Breast epithelium (tissue), 4 donors: ENCODE results near the gene KLHL29. TPM values are rescaled to one million over a fixed set of nuclear protein-coding genes. Genes with fewer than 3 reads are reported as not detected.

Source experiments
- DNase-seq, 2 donors: peaks; one replicate each; pipeline ENCODE4 v3.0.0-alpha.2; 2019; ENCODE audit warnings: low spot score in 2 of 2
- H3K27ac ChIP-seq, 2 donors: fragments of 200-600 bp; sonication (generic) in 1 of 2; one replicate each; pipeline ENCODE4 v1.5.1; 2016 to 2019; ENCODE audit warnings: mild to moderate bottlenecking in 1 of 2
- H3K27me3 ChIP-seq, 2 donors: fragments of 200-600 bp; sonication (generic) in 1 of 2; one replicate each; pipeline versions ENCODE4 v1.5.1 to v1.6.0; 2017 to 2019; ENCODE audit warnings: control low read depth in 1 of 2, mild to moderate bottlenecking in 1 of 2
- H3K36me3 ChIP-seq: fragments of 200-600 bp; one replicate; pipeline ENCODE4 v1.5.1; 2019
- H3K4me1 ChIP-seq, 2 donors: fragments of 200-600 bp; sonication (generic); one replicate each; pipeline ENCODE4 v1.5.1; 2016 to 2019; ENCODE audit warnings: control low read depth in 1 of 2
- H3K4me3 ChIP-seq, 3 donors: fragments of 200-600 bp; sonication (generic); 1 replicate in 2 of 3; 2 replicates in 1 of 3; pipeline ENCODE4 v1.5.1; 2016 to 2019; ENCODE audit warnings: mild to moderate bottlenecking in 3 of 3, moderate library complexity in 2 of 3
- H3K9me3 ChIP-seq, 2 donors: fragments of 200-600 bp; sonication (generic) in 1 of 2; one replicate each; pipeline ENCODE4 v1.5.1; 2016 to 2019; ENCODE audit warnings: control low read depth in 1 of 2
- CTCF ChIP-seq, 3 donors: fragments of 450-650 bp; IDR thresholded peaks; one replicate each; pipeline ENCODE4 v1.5.1; 2016 to 2017; ENCODE audit warnings: antibody characterized with exemption in 3 of 3, mild to moderate bottlenecking in 3 of 3, moderate library complexity in 3 of 3
- POLR2A ChIP-seq: fragments of 450-650 bp; IDR thresholded peaks from one replicate; pipeline ENCODE4 v1.6.1; 2016; ENCODE audit warnings: antibody characterized with exemption, mild to moderate bottlenecking, moderate library complexity
- POLR2AphosphoS5 ChIP-seq, 3 donors: sonication (generic); formaldehyde crosslinking; IDR thresholded peaks; one replicate each; pipeline ENCODE4 v1.6.1; 2017; ENCODE audit warnings: antibody characterized with exemption in 3 of 3
- intact Hi-C: fragments of 100-400 bp; cut with DNase I; formaldehyde crosslinking; loops from one replicate; pipeline ENCODE4 v1.15.1; 2023; ENCODE audit warnings: low total_unique reads
- total RNA-seq, 3 donors: library from RNA; depleted of rRNA; stranded (reverse); fragments of >200 nt; gene quantifications; one replicate each; pipeline ENCODE4 v1.1.0, GENCODE V29; 2016

The KLHL29 gene
- total RNA-seq, 3 donors from 2014 or later = 4.5 to 20.9 (median 14.7) TPM

GRCh38 chr2:23606968-23607367, 222.0 kb downstream of the KLHL29 start:
- Histone ChIP-seq H3K9me3 (peaks cover 0 to 6% of the 10 kb centered on the region in 2 donors), H3K4me3 (no peak overlapping the region), H3K27ac (no peak overlapping the region), H3K27me3 (no peaks in the 10 kb centered on the region), H3K36me3 (no peaks in the 10 kb centered on the region), H3K4me1 (no peaks in the 10 kb centered on the region)
- TF ChIP-seq POLR2AphosphoS5 (IDR thresholded peaks at IDR 0.05) (no peak), POLR2A (no peak), CTCF (IDR thresholded peaks at IDR 0.05) (no peak)
- no peak for DNase-seq
- intact Hi-C loops = no loop called here

- Histone ChIP-seq H3K9me3 (peaks cover 0 to 9% of the 10 kb centered on the region in 2 donors), H3K36me3 (no peaks in the 10 kb centered on the region), H3K4me1 (no peaks in the 10 kb centered on the region), H3K27ac (no peak overlapping the region), H3K4me3 (no peak overlapping the region), H3K27me3 (no peaks in the 10 kb centered on the region)
- intact Hi-C loops = no loop called here
- DNase-seq = no peak
- TF ChIP-seq POLR2A (no peak), CTCF (IDR thresholded peaks at IDR 0.05) (no peak), POLR2AphosphoS5 (IDR thresholded peaks at IDR 0.05) (no peak)
Measured at GRCh38 chr2:23607925-23608324, 222.9 kb downstream of the KLHL29 start.

- Histone ChIP-seq H3K9me3 (peaks cover 0 to 9% of the 10 kb centered on the region in 2 donors), H3K27me3 (no peaks in the 10 kb centered on the region), H3K36me3 (no peaks in the 10 kb centered on the region), H3K27ac (no peak overlapping the region), H3K4me3 (no peak overlapping the region), H3K4me1 (no peaks in the 10 kb centered on the region)
- DNase-seq = no peak
- no peak for TF ChIP-seq POLR2AphosphoS5 (IDR thresholded peaks at IDR 0.05)
- no peak for TF ChIP-seq POLR2A
- no peak for TF ChIP-seq CTCF (IDR thresholded peaks at IDR 0.05)
- intact Hi-C loops = no loop called here
Measured at GRCh38 chr2:23609254-23609653, 224.3 kb downstream of the KLHL29 start.

GRCh38 chr2:23611839-23612238, 226.9 kb downstream of the KLHL29 start:
- H3K27ac ChIP-seq = no peak overlapping the region
- TF ChIP-seq POLR2A (no peak), CTCF (IDR thresholded peaks at IDR 0.05) (no peak), POLR2AphosphoS5 (IDR thresholded peaks at IDR 0.05) (no peak)
- no peak overlapping the region for H3K4me3 ChIP-seq
- intact Hi-C loops = no loop called here
- no peaks in the 10 kb centered on the region for H3K27me3 ChIP-seq
- no peaks in the 10 kb centered on the region for H3K4me1 ChIP-seq
- no peak for DNase-seq
- H3K36me3 ChIP-seq = no peaks in the 10 kb centered on the region
- H3K9me3 ChIP-seq = peaks cover 0 to 9% of the 10 kb centered on the region in 2 donors

- TF ChIP-seq POLR2A (no peak), POLR2AphosphoS5 (IDR thresholded peaks at IDR 0.05) (no peak), CTCF (IDR thresholded peaks at IDR 0.05) (no peak)
- intact Hi-C loops = no loop called here
- Histone ChIP-seq H3K27ac (no peak overlapping the region), H3K27me3 (no peaks in the 10 kb centered on the region), H3K36me3 (no peaks in the 10 kb centered on the region), H3K9me3 (peaks cover 0 to 9% of the 10 kb centered on the region in 2 donors), H3K4me3 (no peak overlapping the region), H3K4me1 (peaks cover 0 to 7% of the 10 kb centered on the region in 2 donors)
- no peak for DNase-seq
Measured at GRCh38 chr2:23614701-23615100, 229.7 kb downstream of the KLHL29 start.
